GM18907 (cell line): ENCODE measurements around the gene NUTM2B.
A peak's percentile ranks its signal among the peaks of the same experiment; 100 is the strongest.
"Not testable (repeated sequence)": the region's sequence is repeated elsewhere in the genome, so short reads cannot be mapped to it uniquely, and the experiment has no call there.

Source experiments
- ATAC-seq: cut with Tn5 transposase; IDR thresholded peaks from one replicate; pipeline ENCODE4 v1.9.1; 2021; ENCODE audit warnings: mild to moderate bottlenecking, moderate library complexity; ENCODE audit not compliant: unreplicated experiment

The NUTM2B gene

GRCh38 chr10:79702927-79703326, at the start of gene NUTM2B:
TSS of gene NUTM2B (plus strand) at chr10:79703227. CDS start at chr10:79703610, 383 bp downstream.
- not testable (repeated sequence) for ATAC-seq

GRCh38 chr10:79663287-79663686, 39.7 kb upstream of the NUTM2B start:
- ATAC-seq, result not testable (repeated sequence)

GRCh38 chr10:79664686-79665085, 38.3 kb upstream of the NUTM2B start:
- not testable (repeated sequence) for ATAC-seq

- ATAC-seq, result not testable (repeated sequence)
Measured at GRCh38 chr10:79669248-79669788, 33.7 kb upstream of the NUTM2B start.

GRCh38 chr10:79674878-79675277, 28.1 kb upstream of the NUTM2B start:
- not testable (repeated sequence) for ATAC-seq

- ATAC-seq, result not testable (repeated sequence)
Measured at GRCh38 chr10:79683026-79683883, 19.8 kb upstream of the NUTM2B start.

GRCh38 chr10:79683884-79684720, 18.9 kb upstream of the NUTM2B start:
- ATAC-seq, result not testable (repeated sequence)

GRCh38 chr10:79685044-79685685, 17.9 kb upstream of the NUTM2B start:
- peak; percentile 83 for ATAC-seq

GRCh38 chr10:79686595-79686994, 16.4 kb upstream of the NUTM2B start:
- ATAC-seq, result not testable (repeated sequence)

GRCh38 chr10:79687406-79688150, 15.4 kb upstream of the NUTM2B start:
- ATAC-seq, result not testable (repeated sequence)

GRCh38 chr10:79688798-79689197, 14.2 kb upstream of the NUTM2B start:
- not testable (repeated sequence) for ATAC-seq

GRCh38 chr10:79696596-79696995, 6.4 kb upstream of the NUTM2B start:
- not testable (repeated sequence) for ATAC-seq

- ATAC-seq, result not testable (repeated sequence)
Measured at GRCh38 chr10:79697141-79697540, 5.9 kb upstream of the NUTM2B start.

GRCh38 chr10:79700381-79700944, 2.6 kb upstream of the NUTM2B start:
- not testable (repeated sequence) for ATAC-seq

GRCh38 chr10:79707017-79707416, 4.0 kb downstream of the NUTM2B start:
- not testable (repeated sequence) for ATAC-seq

- ATAC-seq, result not testable (repeated sequence)
Measured at GRCh38 chr10:79714976-79715375, 11.9 kb downstream of the NUTM2B start.

GRCh38 chr10:79716917-79717579, 14.0 kb downstream of the NUTM2B start:
- ATAC-seq, result not testable (repeated sequence)

GRCh38 chr10:79720000-79720399, 17.0 kb downstream of the NUTM2B start:
- ATAC-seq, result not testable (repeated sequence)

- not testable (repeated sequence) for ATAC-seq
Measured at GRCh38 chr10:79726620-79727019, 23.6 kb downstream of the NUTM2B start.
